Activated CD4-positive, alpha-beta T cell treated with anti-CD3 and anti-CD28 coated beads for 48 hours (primary cell): ENCODE measurements around the gene TTC39C.
"Not testable (repeated sequence)": the region's sequence is repeated elsewhere in the genome, so short reads cannot be mapped to it uniquely, and the experiment has no call there.

Experiments
- DNase-seq: peaks from one replicate; pipeline ENCODE4 v3.0.0-alpha.2; 2020

Gene TTC39C

GRCh38 chr18:24018299-24018886, 3.8 kb downstream of the TTC39C start:
- peak; percentile 38 for DNase-seq

- peak; percentile 60 for DNase-seq
Measured at GRCh38 chr18:24019641-24020331, 5.2 kb downstream of the TTC39C start.

- DNase-seq: no peak
Measured at GRCh38 chr18:24021505-24021904, 7.0 kb downstream of the TTC39C start.

DNA sequence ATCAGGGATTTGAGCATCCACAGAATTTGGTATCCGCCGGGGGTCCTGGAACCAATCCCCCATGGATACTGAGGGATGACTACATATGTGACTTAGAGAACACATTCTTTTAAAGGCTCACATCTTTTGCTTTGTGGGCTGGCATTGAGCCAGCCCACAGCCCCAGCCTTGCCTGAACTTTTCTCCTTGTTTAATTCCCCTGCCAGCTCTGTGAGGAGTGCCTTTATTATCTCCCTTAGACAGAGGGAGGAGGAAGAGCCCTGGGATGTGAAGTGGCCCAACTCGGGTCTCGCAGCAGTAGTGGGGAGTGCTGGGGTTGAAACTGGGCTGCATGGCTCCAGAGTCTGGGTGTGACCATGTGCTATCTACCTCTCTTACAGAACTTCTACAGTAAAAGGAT, 7.6 kb downstream of the TTC39C start:
- no peak for DNase-seq

DNA sequence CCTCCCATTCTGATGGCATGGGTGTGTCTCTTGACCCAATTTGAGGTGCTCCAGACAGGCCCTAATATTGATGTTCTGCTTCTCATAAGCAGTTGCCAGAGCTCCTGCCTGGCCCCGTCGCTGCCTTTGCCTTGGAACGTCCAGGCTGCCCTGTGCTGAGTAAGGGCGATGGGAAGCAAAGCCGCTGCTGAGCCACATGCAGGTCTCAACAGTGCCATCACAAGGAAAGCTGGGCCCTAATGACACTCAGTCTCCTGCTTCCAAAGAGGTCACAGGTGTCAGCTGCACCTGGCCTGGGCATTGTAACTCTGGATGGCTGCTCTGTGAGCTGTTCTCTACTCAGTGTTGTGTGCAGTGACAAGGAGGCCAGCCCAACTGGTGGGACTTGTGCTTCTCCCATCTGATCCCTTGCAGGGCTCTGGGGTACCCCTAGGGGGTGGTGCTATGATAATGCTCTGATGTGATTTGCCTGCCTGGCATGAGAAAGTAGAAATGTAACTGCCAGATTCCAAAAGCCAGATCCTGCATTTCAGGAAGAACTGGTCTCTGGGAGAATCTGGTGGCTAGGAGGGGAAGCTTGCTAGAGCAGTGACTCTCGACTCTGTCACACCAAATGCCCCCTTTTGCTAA, 8.7 kb downstream of the TTC39C start:
- peak; percentile 38 for DNase-seq

GRCh38 chr18:24024425-24024824, 9.9 kb downstream of the TTC39C start:
- no peak for DNase-seq

DNA sequence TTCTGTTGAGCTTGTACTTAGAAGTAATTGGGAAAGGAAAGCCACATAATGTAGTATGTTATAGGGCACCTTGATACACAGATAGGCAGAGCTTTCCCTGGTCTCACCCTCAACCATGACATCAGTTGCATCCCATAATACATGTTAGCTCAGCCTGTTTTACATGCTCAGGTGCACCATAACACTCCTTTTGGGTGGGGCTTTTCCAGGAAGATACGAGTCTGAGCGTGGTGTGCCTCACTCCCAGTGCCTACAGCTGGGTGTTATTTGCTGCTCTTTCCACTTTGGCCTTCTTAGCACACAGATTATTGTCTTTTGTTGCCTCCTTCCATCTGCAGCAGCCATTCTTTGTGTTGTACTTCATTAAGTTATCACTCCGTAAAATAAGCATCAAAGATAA, 11.9 kb downstream of the TTC39C start:
- no peak for DNase-seq

DNA sequence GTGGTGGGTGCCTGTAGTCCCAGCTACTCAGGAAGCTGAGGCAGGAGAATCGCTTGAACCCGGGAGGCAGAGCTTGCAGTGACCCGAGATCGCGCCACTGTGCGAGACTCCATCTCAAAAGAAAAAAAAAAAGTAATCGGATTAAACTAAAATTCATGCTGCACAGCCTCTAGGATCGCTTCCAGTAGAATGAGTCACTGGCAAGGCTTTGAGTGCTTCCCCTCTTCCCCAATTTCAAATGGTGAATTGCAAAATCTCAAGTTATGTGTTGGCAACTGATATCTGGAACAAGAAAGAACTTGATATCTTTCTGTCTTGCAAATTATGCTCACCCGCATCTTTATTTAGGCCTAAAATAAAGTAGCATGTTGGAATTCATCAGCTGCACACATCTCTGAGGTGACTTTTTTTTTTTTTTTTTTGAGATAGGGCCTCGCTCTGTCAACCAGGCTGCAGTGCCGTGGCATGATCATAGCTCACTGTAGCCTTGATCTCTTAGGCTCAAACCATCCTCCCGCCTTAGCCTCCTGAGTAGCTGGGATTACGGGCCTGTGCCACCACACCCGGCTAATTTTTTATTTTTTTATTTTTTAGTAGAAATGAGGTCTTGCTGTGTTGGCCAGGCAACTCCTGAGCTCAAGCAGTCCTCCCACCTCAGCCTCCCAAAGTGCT, 12.7 kb downstream of the TTC39C start:
- no peak for DNase-seq

DNA sequence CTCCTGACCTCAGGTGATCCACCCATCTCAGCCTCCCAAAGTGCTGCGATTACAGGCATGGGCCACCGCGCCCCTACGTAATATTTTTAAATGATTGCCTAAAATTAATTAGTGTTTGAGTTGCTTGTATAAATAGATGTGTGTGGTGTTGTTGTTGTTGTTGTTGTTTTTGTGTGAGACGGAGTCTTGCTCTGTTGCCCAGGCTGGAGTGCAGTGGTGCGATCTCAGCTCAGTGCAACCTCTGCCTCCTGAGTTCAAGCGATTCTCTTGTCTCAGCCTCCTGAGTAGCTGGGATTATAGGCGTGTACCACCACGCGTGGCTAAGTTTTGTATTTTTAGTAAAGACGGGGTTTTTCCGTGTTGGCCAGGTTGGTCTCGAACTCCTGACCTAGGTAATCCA, 14.4 kb downstream of the TTC39C start:
- not testable (repeated sequence) for DNase-seq

DNA sequence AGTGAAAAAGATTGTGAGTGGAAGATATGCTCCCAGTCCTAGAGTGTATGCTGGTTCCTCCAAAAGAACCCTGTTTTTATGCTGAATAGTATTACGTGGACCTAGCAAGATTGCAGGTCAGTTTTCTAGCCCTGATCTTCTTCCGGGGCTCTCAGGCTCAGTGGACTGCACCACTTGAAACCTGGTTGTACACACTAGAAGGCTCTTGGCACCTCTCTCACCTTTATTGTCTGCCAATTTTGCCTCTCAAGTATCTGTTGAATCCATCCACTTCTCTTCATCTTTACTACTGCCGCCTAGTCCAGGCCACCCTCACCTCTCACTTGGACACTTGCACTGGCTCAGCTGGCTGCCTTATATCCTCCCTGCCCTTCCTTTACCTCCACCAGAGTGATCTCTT, 16.8 kb downstream of the TTC39C start:
- DNase-seq: no peak

GRCh38 chr18:24031916-24032315, 17.4 kb downstream of the TTC39C start:
- DNase-seq: no peak

DNA sequence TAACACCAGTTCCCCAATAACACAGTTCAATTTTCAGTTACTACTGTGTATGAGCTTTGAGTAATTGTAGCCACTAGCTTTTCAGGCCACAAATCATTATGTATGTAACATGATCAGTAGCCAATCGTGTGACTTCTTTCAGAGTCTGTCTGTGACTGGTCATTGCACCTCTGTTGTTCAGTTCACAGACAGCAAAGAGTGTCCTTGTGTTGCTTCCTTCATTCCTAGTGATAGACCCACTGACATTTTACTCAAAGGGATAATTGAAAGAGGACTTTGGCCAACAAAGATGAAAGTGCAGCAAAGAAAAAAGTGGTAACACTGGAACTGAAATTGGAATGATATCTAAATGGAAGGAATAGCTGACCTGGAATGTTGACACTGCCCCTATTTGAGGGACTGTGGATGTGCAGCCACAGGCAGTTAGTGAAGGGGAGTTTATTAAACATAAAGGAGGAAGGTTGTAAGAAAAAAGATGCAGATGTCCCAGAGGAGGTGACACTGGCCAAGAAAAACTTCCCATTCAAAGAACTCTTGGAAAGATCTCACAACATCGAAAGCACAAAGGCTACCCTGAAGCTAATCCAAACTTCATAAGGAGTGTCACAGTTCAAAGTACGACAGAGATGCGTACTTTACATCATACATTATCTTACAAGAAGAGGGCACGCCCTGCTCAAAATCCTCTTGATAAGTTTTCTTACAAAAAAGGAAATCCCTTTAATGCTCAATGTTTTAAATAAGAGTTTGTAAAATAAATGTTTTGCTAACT, 19.3 kb downstream of the TTC39C start:
- no peak for DNase-seq

- no peak for DNase-seq
Measured at GRCh38 chr18:24035316-24035715, 20.8 kb downstream of the TTC39C start.

DNA sequence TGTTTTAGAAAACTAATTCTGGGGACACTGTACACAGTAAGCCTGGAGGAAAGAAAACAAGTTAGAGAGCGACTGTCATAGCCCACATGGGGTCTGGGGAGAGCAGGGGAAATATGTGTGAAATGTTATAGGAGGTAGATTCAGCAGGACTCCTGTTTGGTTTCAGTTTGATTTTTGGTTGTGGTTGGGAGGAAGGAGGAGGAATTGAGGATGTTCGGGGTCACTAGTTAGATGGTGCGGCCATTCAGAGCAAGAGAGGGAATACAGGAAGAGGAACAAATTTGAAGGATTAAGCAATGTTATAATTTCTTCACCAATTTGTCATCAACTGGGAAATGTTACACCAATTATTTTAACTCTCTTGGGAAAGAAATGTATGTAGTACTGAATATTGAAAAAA, 25.1 kb downstream of the TTC39C start:
- DNase-seq: no peak

DNA sequence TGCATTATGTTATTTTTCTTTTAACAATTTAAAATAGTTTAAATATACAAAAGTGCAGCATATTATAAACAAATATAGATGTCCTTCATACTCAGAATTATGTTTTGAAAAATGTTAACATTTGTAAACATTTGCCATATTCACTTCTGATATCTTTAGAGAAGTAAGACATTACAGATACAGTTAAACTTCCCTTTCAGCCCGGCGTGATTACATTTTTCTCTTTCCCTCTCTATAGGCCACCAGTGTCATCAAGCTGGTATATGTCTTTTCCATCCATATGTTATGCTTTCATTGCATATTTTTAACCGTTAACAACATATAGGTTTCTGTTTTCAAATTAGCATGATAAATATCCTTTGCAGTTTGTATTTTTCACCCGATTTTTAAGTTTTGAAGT, 27.1 kb downstream of the TTC39C start:
- DNase-seq: no peak

DNA sequence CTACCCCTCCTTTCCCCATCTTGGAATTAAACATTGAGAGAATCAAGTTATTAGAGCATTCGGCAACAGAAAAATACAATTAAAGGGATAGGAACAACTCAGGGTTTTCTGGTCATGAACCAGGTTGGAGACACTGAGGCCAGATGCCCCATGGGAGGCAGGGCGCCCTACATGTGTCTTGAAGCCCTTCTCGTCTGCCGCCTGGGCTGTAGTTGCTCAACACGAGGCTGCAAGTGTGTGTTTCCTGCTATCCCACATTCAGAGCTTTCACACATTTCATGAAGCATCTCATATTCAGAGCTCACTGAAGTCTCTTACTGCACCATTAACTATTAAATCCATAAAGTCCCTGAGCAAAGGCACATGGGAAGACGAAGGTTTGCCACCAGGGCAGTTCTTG, 28.8 kb downstream of the TTC39C start:
- no peak for DNase-seq

DNA sequence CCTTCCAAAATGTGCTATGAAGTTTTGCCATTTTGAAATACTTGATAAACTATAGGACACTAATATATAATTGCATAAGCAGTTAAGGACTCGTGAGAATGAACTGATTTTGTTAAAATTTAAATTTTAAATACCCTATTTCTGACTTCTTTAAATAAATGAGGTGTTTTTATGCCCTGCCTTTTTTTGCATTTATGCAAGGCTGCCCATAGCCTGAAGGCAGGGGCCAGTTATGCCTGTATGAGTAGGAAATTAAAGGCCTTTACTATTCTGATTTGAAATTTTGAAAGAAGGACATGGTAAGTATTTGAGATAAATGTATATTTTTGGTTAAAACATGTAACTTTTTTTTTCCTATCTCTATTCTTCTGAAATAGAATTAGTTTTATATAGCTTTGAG, 33.7 kb downstream of the TTC39C start:
- DNase-seq: no peak

- DNase-seq: no peak
Measured at GRCh38 chr18:24049142-24049541, 34.6 kb downstream of the TTC39C start.

GRCh38 chr18:24051031-24051947, 36.7 kb downstream of the TTC39C start:
- no peak for DNase-seq

DNA sequence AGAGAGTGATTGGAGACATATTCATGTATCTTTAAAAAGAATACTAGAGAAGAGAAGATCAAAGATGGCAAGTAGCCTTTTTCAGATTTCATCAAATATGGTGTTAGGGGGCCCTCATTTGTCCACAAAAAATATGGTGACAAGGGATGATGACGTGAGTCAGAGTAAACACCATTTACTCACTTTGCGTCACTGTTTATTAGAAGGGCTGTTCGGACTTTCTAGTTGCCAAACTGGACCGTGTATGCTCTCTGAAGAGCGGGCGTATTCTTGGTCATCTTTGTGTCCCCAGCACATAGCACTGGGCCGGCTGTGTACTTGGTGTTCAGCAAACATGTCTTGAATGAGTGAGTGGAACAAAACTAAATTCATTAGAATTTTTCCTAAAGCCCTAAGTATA, 37.5 kb downstream of the TTC39C start:
- DNase-seq: no peak

GRCh38 chr18:24053211-24053610, 38.7 kb downstream of the TTC39C start:
- DNase-seq: no peak

DNA sequence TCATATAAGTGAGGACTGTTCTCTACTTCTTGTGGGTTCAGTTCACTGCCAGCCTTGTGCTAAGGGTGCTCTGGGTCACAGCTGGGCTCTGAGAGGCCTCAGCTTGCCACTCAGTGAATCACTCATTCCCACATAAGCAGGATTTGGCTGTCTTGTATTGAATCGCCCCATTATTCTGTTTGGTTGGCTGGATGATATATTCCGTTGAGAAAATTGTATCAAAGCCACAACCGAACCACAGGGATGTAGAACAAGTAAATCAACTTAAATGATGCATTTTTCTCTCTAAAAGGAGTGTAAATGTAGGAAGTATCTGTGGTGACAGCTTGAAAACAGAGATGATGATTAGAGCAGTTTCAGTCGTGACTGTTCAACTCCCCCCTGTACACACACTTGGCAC, 39.6 kb downstream of the TTC39C start:
- DNase-seq: peak; percentile 52
